ENCODE results near the gene JAKMIP2. TPM values are rescaled to one million over a fixed set of nuclear protein-coding genes. Genes with fewer than 3 reads are reported as not detected.
"Not testable (repeated sequence)": the region's sequence is repeated elsewhere in the genome, so short reads cannot be mapped to it uniquely, and the experiment has no call there.

JAKMIP2 gene
- total RNA-seq, 1 experiment from 2014 or later = not detected

- peak overlapping the region; percentile 50 for H2AFZ ChIP-seq (ENCODE audit: low read depth, low read length, poor library complexity, severe bottlenecking)
- intact Hi-C loops (cut with micrococcal nuclease) = loop anchor here (1.0 to 10.0 kb wide), 2 partner anchors 195 to 358 kb away; no protein-coding TSS in a partner anchor
- TF ChIP-seq CTCF (IDR thresholded peaks at IDR 0.05 in 2 of 3, conservative IDR thresholded peaks at IDR 0.05 in 1 of 3; ENCODE audit: borderline replicate concordance in 1 of 3, insufficient read depth in 1 of 3, low read depth in 2 of 3, low read length in 2 of 3) (peak; percentile 72 to 93 (median 73)), RAD21 (IDR thresholded peaks at IDR 0.05; ENCODE audit: low read depth) (peak; percentile 92), ZNF274 (IDR thresholded peaks at IDR 0.05; ENCODE audit: low read depth, low read length) (no peak), YY1 (IDR thresholded peaks at IDR 0.05; ENCODE audit: extremely low read depth, insufficient replicate concordance, low read depth, low read length) (peak; percentile 67)
- peaks cover 17% of the 10 kb centered on the region for H3K27me3 ChIP-seq (ENCODE audit: insufficient read depth, low read length)
- no peaks in the 10 kb centered on the region for H3K9me3 ChIP-seq (ENCODE audit: control insufficient read depth in 1 of 2, insufficient read depth in 1 of 2, low read depth in 1 of 2, low read length in 2 of 2)
- H3K4me3 ChIP-seq (replicated peaks in 1 of 2; ENCODE audit: low read depth in 1 of 2, low read length in 2 of 2) = no peak overlapping the region
- CTCF ChIA-PET = interaction anchor here (0.6 to 1.8 kb wide), 10 partner anchors 10 to 729 kb away, joined by 3 to 35 read pairs (median 4); partner anchors contain the start of gene SPINK1
- no peaks in the 10 kb centered on the region for H3K36me3 ChIP-seq (ENCODE audit: control insufficient read depth in 1 of 2, insufficient read depth in 2 of 2, low read length in 2 of 2)
- no peaks in the 10 kb centered on the region for H3K9me2 ChIP-seq (ENCODE audit: insufficient read depth)
- no peaks in the 10 kb centered on the region for H3K4me1 ChIP-seq (ENCODE audit: control insufficient read depth in 1 of 2, insufficient read depth in 2 of 2, low read length in 2 of 2)
- ATAC-seq (peak; percentile 96), DNase-seq (ENCODE audit: low read depth, low spot score) (peak; percentile 60)
- POLR2A ChIA-PET = no interaction called here
- no peak overlapping the region for H3K4me2 ChIP-seq (ENCODE audit: low read length)
- H4K20me1 ChIP-seq (ENCODE audit: insufficient read depth) = no peaks in the 10 kb centered on the region
- H3K79me2 ChIP-seq (ENCODE audit: insufficient read depth, low read length) = no peaks in the 10 kb centered on the region
- no TSS peak for BruUV-seq (replicated peaks)
- RAD21 ChIA-PET (ENCODE audit: low non-redundant PET in 1 of 2, low total read pairs in 2 of 2, uncharacterized antibody in 2 of 2, unreplicated experiment in 2 of 2) = interaction anchor here (0.6 to 1.0 kb wide), 2 partner anchors 195 kb away, joined by 4 to 6 read pairs; no protein-coding TSS in a partner anchor
- no peak overlapping the region for H3K9ac ChIP-seq (ENCODE audit: low read length)
- H3K27ac ChIP-seq (ENCODE audit: low read depth, low read length) = no peak overlapping the region
Measured at GRCh38 chr5:147822686-147823491, 40.4 kb upstream of the JAKMIP2 start.

GRCh38 chr5:147822222-147822621, 39.7 kb upstream of the JAKMIP2 start:
- H3K36me3 ChIP-seq (ENCODE audit: control insufficient read depth in 1 of 2, insufficient read depth in 2 of 2, low read length in 2 of 2); H3K4me2 ChIP-seq (ENCODE audit: low read length); H4K20me1 ChIP-seq (ENCODE audit: insufficient read depth); H3K79me2 ChIP-seq (ENCODE audit: insufficient read depth, low read length); H3K4me3 ChIP-seq (replicated peaks in 1 of 2; ENCODE audit: low read depth in 1 of 2, low read length in 2 of 2); DNase-seq (ENCODE audit: low read depth, low spot score); H3K27ac ChIP-seq (ENCODE audit: low read depth, low read length); H3K9me2 ChIP-seq (ENCODE audit: insufficient read depth); H3K9ac ChIP-seq (ENCODE audit: low read length); BruUV-seq (replicated peaks); POLR2A ChIA-PET; H3K4me1 ChIP-seq (ENCODE audit: control insufficient read depth in 1 of 2, insufficient read depth in 2 of 2, low read length in 2 of 2); H3K9me3 ChIP-seq (ENCODE audit: control insufficient read depth in 1 of 2, insufficient read depth in 1 of 2, low read depth in 1 of 2, low read length in 2 of 2): not testable (repeated sequence)
- H2AFZ ChIP-seq (ENCODE audit: low read depth, low read length, poor library complexity, severe bottlenecking) = peak overlapping the region; percentile 50
- 0 out of 2 replicates have a peak, but pooled peaks have one; percentile 23 for ATAC-seq
- RAD21 ChIA-PET (ENCODE audit: low non-redundant PET in 1 of 2, low total read pairs in 2 of 2, uncharacterized antibody in 2 of 2, unreplicated experiment in 2 of 2) = interaction anchor here (0.6 to 1.0 kb wide), 2 partner anchors 194 to 195 kb away, joined by 4 to 6 read pairs; no protein-coding TSS in a partner anchor
- CTCF ChIA-PET = interaction anchor here (1.1 to 1.8 kb wide), 8 partner anchors 11 to 372 kb away, joined by 3 to 35 read pairs (median 6); partner anchors contain the start of gene SPINK1
- peaks cover 17% of the 10 kb centered on the region for H3K27me3 ChIP-seq (ENCODE audit: insufficient read depth, low read length)
- intact Hi-C loops (cut with micrococcal nuclease) = loop anchor here (1.0 to 10.0 kb wide), 2 partner anchors 194 to 357 kb away; no protein-coding TSS in a partner anchor

Measured in HCT116 (cell line).